Activated naive CD4-positive, alpha-beta T cell treated with Interleukin-2 at 50 U/mL for 16 hours (primary cell): Measurements from ENCODE around the gene TNIP1.

Experiments used
- DNase-seq: peaks from one replicate; pipeline ENCODE4 v3.0.0-alpha.2; 2020

Gene TNIP1

GRCh38 chr5:151063142-151063989 is 17.5 kb downstream of the TNIP1 start:
- no peak for DNase-seq

DNA sequence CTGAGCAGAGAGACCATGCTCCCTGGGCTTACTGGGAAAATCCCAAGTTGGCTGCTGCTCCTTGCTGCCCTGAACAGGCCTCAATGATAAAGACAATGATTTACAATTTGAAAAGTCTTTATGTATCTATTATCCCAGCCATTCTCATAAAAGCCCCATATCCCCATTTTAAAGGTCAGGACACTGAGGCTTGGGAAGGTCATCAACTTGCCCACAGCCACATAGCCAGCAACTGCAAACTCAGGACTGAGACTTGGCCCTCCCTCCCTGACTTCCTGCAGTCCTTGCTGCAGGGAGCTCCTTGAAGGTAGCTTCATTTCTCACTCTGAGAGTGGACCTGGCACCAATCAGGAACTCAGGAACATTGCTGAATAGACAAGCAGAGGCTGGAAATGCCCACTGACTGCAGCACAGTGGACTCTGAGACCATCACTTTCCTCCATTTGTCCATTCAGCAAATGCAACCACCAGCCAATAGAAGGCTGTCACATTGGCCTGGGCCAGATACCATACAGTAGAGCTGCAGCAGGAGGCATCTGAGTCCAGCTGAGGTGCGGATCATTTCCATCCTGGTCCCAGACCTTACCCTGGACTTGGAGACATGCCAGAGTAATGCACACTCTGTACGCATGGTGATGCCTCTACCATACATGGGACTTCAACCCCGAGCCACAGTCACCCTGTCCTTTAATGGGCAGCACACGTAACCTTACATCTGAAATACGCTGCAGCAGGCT is 18.3 kb downstream of the TNIP1 start:
- DNase-seq: no peak

- no peak for DNase-seq
Observed at GRCh38 chr5:151060742-151061141, 20.1 kb downstream of the TNIP1 start.

- no peak for DNase-seq
Observed at GRCh38 chr5:151058891-151059489, 21.8 kb downstream of the TNIP1 start.

DNA sequence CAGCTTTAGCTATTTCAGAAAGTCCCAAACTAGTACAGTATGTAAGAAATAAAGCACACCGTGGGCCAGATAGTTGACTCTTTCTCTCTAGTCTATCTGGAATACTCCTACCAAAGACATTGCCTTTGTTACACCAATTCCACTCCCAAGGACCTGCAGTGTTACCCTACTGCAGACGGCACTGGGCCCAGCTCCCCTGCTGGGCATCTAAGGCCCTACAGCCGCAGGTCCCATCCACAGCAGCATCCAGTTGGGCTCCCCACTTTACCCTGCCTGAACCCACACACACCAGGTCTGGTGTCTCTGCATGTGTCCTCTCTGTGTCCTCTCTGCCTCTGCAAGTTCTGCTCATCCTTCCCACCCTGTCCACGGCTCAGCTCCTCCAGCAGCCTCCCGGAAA is 22.5 kb downstream of the TNIP1 start:
- no peak for DNase-seq

DNA sequence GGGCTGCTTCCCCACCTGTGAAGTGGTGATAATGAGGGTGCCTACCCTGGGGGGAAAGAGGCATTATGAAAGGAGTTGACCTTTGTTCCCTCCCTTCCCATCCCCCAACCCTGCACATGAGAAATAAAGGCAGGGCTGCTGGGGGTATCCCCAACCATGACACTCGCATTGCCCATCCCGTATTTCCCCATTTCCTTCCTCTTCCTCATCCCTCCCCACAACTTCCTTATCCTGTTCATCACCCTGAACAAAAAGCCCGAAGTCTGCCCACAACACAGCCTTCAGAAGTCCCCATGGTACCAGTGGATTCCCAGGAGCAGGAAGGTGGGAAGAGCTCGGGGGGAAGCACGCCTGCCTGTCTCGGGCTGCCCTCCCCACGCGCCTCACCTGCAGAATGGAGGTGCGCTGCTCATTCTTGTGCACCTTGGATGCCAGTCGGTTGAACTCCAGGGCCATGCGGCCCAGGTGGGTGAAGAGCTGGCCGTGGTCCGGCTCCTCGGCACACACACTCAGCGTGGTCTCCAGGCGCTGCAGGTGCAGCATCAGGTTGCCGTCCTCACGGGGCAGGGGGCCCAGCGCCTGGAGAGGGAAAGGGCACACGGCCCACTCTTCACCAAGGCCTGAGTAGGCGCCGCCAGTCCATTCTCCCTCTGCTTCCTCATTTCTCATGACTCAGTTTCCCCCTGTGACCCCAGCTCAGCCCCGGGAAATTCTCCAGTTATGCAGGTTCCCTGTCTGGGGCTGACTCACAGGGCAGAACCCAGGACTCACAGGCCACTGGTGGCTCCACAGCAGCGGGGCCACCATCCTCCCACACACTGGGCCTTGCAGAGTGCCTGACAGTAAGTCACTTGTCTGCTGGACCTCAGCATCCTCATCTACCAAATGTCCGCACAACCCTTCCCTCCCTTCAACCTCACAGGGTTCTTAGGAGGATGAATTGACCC is 24.2 kb downstream of the TNIP1 start:
- DNase-seq: no peak

GRCh38 chr5:151055336-151055735 is 25.5 kb downstream of the TNIP1 start:
- DNase-seq: no peak

- DNase-seq: no peak
Observed at GRCh38 chr5:151054709-151055108, 26.1 kb downstream of the TNIP1 start.

GRCh38 chr5:151053796-151054462 is 26.9 kb downstream of the TNIP1 start:
- DNase-seq: no peak

- no peak for DNase-seq
Observed at GRCh38 chr5:151052836-151053235, 28.0 kb downstream of the TNIP1 start.

DNA sequence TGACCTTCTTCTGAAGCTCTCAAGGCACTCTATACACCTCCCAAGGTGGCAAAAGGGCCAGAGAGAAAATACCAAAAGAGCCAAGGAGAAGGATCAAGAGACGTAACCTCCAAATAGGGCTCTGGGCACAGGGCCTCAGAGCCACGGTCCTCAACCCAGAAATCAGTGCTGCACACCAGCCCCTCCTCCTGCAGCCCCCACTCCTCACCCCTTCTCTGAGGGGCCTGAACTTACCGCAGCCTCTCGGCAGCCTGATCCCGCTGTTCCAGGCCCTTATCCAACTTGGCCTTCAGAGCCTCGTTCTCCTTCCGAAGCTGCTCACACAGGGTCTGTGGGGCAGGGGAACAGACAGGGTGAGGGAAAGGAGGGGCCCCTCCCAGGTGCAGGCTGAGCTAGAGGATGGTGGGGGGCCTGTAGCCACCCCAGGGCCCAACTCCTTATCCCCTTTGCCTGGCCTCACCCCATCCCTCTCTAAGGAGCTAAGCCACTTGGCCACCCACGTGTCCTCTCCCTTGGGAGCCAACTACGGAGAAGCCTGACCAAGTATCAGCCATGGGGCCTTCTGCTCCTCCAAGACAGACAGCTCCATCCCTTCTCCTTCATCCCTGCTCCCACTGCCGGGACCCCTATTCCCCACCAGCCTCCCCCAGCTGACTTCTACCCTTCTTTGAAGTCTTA is 28.8 kb downstream of the TNIP1 start:
- DNase-seq: no peak

- DNase-seq: peak; percentile 73
Observed at GRCh38 chr5:151051066-151051930, 29.5 kb downstream of the TNIP1 start.

DNA sequence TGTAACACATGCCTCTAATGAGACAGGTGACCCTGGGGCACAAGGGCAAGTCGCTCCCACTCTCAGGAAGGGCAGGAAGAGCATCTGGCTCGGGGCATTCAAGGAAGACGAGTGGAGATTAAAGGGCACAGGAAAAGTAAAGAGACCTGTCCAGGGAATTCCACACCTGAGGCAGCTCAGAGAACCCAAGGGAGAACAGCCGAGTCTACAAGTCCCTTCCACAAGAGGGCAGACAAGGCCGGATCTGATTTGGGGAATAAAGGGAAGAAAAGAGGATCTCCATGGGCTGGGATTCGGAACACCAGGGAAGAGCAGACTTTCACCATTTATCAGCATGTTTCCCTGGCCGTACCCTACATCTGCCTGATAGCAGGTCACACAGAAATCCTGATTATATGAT is 32.3 kb downstream of the TNIP1 start:
- no peak for DNase-seq

DNA sequence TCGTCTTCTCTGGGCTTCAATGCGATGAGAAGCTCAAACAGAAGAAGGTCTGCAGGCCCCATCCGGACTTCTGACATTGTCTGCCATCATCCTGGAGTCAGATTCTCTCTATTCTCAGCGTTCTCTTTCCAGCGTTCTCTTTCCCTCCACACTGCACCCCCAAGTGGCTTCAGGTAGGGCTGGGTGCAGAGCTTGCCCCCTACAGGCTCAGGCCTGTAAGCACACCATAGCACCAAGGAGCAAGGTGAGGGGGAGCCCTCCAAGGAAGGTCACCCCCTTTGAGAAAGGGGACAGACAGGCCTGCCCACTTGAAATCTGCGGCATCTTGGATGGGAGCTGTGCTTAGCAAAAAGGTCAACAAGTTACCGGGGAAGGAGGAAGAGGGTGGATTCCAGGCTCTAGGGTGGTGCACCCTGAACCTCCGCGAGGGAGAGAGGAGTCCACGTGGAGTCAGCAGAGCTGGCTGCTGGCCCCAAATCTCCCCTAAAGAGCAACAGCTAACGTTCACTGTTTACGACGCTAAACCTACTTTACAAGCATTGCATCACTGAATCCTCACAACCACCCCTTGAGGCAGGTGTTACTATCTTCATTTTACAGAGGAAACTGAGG is 32.9 kb downstream of the TNIP1 start:
- DNase-seq: peak; percentile 20

DNA sequence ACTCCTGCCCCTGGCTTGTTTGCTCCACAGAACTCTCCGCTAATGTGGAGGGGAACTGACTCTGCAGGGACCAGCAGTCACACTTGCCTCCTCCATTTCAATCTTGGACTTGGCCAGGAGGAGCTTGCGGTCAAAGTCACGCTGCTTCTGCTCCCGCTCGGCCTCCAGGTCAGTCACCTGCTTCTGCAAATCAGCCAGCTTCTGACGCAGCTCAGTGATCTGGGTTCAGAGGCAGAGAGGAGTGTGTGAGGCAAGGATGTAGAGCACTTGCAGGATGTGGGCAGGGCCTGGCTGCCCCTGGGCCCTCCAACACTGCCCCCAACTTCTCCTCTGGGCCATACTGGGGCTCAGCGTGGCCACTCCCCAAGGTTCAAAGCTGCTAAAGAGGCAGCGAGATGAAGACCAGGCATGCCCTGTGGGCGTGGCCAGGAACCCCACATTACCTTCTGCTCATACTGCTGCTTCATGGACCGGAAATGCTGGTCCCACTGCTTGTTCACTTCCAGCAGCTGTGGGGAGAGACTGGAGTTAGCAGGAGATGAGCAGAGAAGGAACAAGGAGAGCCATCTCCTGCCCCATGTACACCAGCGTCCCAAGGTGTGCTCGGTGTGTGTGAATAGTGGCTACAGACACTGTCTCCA is 38.3 kb downstream of the TNIP1 start:
- no peak for DNase-seq

DNA sequence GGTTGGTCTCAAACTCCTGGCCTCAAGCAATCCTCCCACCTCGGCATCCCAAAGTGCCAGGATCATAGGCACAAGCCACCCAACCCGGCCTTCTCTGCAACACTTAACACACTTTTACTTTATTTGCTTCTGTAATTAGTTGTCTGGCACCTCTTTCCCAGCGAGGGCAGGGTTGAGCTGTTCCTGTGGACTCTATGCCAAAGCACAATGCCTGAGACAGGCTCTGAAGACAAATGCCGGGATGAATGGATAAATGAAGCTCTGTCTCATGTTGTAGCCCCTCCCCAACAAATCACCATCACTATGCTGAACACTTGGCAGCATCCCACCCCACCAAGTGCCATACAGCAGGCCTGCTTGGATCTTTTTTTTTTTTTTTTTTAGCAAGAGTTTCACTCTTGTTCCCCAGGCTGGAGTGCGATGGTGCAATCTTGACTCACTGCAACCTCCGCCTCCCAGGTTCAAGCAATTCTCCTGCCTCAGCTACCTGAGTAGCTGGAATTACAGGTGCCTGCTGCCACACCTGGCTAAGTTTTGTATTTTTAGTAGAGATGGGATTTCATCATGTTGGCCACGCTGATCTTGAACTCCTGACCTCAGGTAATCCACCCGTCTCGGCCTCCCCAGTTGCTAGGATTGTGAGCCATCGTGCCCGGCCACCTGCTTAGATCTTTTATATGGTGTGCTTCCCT is 39.1 kb downstream of the TNIP1 start:
- no peak for DNase-seq

DNA sequence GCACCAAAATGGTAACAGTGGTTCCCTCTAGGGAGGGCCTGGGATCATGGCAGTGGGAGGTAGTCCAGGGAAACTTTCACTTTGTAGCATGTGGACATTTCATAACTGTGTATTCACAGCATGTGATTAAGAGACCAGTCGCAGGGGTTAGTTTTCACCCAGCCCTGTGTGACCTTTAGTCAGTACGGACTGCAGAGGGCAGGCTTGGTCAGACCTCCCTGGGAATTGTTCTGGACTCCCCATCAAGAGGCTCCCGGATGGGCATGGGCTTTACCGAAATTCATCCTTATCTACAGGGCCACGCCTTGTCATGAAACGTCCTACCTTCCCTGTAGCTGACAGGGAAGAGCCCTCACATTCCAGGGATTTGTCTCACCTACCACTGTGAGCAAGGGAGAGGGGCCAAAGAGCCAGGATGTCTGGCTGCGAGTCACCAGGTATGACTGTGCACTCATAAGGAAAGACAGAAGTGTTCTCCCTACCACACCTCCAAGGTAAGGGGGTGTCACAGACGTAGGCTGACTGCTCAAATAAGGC is 40.6 kb downstream of the TNIP1 start:
- no peak for DNase-seq

DNA sequence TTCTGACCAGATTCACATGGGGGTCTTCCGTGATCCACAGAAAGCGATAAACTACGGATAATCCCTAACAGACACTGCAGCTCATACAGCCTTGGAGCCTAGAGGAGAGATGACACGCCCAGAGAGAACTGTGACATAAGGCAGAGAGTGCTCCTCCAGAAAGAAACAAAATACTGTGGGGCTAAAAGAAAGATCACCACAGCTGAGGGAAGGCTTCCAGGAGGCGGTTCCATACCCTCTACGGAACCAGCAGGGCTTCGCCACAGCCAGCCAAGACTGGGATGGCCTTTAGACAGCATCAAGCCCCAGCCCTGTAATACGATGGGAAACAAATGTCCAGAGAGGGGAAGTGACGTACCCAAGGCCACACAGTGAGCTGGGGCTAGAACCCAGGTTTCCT is 41.2 kb downstream of the TNIP1 start:
- DNase-seq: no peak

DNA sequence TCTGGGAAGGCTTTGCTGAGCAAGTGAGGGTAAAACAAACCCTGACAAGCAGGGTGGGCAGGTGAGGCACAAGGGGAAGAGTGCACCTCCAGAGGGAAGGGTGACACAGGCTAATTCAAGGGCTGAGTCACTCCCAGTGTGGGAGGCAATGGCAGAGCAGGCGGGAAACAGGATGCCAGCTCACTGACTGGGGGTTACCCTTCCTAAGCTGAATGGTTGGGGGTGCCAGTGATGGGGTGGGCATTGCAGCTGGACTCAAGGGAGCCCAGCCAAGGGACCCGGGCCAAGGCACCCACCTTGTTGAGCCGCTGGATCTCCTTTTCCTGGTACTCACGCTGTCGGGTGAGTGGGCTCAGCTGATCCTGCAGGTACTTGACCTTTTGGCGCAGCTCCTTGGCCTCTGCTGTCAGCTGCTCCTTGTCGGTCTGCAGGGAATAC is 42.0 kb downstream of the TNIP1 start:
- DNase-seq: peak; percentile 34
